GM18508 (cell line): ENCODE measurements around the gene XAGE1A.
"Not testable (repeated sequence)": the region's sequence is repeated elsewhere in the genome, so short reads cannot be mapped to it uniquely, and the experiment has no call there.

Source experiments
- ATAC-seq: cut with Tn5 transposase; IDR thresholded peaks from one replicate; pipeline ENCODE4 v1.9.1; 2021; ENCODE audit warnings: moderate number of reproducible peaks; ENCODE audit not compliant: insufficient read depth, unreplicated experiment

The XAGE1A gene, protein sequence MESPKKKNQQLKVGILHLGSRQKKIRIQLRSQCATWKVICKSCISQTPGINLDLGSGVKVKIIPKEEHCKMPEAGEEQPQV

DNA sequence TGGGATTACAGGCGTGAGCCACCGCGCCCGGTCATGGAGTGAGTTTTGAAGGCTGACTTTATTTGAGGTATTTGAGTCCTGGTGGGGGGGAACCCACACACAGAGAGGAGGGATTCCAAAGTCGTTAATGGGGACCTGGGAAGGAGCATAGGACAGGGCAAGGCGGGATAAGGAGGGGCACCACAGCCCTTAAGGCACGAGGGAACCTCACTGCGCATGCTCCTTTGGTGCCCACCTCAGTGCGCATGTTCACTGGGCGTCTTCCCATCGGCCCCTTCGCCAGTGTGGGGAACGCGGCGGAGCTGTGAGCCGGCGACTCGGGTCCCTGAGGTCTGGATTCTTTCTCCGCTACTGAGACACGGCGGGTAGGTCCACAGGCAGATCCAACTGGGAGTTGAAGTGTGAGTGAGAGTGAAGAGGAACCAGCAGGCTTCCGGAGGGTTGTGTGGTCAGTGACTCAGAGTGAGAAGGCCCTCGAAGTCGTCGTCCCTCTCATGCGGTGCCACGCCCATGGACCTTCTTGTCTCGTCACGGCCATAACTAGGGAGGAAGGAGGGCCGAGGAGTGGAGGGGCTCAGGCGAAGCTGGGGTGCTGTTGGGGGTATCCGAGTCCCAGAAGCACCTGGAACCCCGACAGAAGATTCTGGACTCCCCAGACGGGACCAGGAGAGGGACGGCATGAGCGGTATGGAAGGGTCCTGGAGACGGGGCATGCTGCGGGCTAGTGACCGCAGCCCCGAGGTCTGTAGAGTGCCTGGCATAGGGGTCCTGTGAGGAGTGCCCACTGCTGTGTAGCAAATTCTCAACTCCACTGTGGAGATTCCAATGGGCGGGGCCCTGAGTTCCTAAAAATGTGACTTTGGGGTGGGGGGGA lies at the start of gene XAGE1A:
Gene XAGE1A (plus strand): TSS at position 264 of the 874 bp plus-strand sequence. CDS start 1,554 bp downstream, outside the sequence.
- not testable (repeated sequence) for ATAC-seq

DNA sequence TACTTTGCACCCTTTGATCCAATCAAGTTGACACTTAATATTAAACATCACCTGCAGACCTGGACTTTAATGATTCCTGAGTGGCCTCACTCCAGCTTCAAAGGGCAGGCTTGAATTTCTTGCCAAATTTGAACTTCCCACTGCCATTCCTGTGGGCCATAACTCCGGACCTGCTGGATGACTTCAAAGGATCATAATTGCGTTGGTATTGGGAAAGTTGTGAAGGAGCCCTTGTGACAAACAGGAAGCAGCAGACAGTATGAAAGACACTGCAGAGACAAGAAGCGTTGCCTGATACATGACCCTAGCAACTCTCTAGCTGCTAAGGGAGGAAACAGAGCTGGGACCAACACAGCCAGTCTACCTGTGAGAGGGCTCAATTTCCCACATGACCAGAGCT lies 43.6 kb upstream of the XAGE1A start:
- not testable (repeated sequence) for ATAC-seq

DNA sequence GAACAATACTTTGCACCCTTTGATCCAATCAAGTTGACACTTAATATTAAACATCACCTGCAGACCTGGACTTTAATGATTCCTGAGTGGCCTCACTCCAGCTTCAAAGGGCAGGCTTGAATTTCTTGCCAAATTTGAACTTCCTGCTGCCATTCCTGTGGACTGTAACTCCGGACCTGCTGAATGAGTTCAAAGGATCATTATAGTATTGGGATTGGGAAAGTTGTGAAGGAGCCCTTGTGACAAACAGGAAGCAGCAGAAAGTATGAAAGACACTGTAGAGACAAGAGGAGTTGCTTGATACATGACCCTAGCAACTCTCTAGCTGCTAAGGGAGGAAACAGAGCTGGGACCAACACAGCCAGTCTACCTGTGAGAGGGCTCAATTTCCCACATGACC lies 24.3 kb upstream of the XAGE1A start:
- not testable (repeated sequence) for ATAC-seq

GRCh38 chrX:52496419-52496772 lies 788 bp downstream of the XAGE1A start:
- not testable (repeated sequence) for ATAC-seq

DNA sequence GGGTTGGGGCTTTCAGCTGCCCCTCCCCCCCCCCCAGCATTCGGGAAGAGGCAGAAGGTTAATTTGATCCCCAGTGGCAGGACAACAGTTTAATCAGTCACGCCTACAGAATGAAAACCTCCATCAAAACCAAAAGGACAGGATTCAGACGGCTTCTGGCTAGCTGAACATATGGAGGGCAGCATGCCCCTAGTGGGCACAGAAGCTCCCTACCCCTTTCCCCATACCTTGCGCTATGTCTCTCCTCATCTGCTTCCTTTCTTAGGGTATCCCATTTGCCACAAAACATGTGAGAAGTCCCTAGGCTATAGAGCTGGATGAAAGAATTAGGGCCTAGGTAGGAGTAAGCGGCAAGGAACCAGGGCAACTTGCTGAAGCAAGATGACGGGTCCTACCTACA lies 5.8 kb downstream of the XAGE1A start:
- ATAC-seq: not testable (repeated sequence)

DNA sequence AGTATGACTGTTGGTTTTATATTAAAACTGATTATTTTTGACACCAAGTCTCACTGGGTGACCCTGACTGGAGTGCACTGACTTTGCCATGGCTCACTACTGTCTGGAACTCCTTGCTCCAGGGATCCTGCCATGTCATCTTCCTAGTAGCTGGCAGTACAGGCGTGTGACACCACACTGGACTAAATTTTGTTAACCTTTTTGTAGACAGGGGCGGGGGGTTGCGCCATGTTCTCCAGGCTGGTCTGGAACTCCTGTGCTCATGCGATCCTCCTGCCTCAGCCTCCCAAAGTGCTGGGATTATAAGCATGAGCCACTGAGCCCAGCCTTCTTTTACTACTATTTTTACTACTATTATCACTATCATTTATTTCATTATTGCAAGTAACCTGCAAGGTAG lies 8.9 kb downstream of the XAGE1A start:
- no peak for ATAC-seq

GRCh38 chrX:52507331-52507730 lies 11.7 kb downstream of the XAGE1A start:
- ATAC-seq: no peak

- no peak for ATAC-seq
Observed at GRCh38 chrX:52509916-52510315, 14.3 kb downstream of the XAGE1A start.

DNA sequence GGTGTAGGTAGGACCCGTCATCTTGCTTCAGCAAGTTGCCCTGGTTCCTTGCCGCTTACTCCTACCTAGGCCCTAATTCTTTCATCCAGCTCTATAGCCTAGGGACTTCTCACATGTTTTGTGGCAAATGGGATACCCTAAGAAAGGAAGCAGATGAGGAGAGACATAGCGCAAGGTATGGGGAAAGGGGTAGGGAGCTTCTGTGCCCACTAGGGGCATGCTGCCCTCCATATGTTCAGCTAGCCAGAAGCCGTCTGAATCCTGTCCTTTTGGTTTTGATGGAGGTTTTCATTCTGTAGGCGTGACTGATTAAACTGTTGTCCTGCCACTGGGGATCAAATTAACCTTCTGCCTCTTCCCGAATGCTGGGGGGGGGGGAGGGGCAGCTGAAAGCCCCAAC lies 15.5 kb downstream of the XAGE1A start:
- not testable (repeated sequence) for ATAC-seq

- ATAC-seq: not testable (repeated sequence)
Observed at GRCh38 chrX:52516110-52516986, 20.7 kb downstream of the XAGE1A start.

DNA sequence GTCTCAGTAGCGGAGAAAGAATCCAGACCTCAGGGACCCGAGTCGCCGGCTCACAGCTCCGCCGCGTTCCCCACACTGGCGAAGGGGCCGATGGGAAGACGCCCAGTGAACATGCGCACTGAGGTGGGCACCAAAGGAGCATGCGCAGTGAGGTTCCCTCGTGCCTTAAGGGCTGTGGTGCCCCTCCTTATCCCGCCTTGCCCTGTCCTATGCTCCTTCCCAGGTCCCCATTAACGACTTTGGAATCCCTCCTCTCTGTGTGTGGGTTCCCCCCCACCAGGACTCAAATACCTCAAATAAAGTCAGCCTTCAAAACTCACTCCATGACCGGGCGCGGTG lies 21.3 kb downstream of the XAGE1A start, which contains the start of gene XAGE1B:
Gene XAGE1B (minus strand): TSS at position 77 of the 339 bp plus-strand sequence. CDS start 1,536 bp downstream, outside the sequence.
- not testable (repeated sequence) for ATAC-seq

GRCh38 chrX:52541051-52541450 lies 45.4 kb downstream of the XAGE1A start:
- not testable (repeated sequence) for ATAC-seq

- ATAC-seq: no peak
Observed at GRCh38 chrX:52542311-52542710, 46.7 kb downstream of the XAGE1A start.

DNA sequence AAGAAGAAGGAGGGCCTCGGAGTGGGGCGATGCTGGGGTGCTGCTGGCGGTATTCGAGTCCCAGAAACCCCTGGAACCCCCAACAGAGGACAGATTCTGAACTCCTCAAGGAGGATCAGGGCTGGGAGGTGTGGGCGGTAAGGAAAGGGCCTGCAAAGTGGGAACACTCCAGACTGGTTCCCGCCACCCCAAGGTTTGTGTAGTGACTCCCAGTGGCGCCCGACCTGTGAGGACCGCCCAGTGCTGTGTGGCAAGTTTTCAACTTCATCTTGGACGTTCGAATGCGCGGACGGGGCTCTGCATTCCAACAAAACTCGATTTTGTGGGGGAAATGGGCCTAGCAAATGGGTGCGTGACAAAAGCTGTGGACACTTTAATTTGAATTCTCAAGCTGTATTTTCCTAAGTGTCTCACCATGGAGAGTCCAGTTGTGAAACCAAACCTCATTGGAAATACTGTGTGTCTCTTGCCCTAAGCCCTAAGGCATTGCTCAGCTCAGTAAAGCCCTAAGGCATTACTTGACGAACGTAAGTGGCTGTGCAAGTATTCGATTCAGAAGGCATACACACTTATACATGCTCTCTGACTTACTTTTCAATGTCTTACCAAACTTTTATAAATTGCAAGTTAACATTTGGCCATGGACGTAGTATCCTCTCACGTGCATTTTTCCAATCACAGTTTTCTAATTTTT lies 48.7 kb downstream of the XAGE1A start:
- ATAC-seq: no peak

- not testable (repeated sequence) for ATAC-seq
Observed at GRCh38 chrX:52548769-52549168, 53.2 kb downstream of the XAGE1A start.
